Right ventricle myocardium inferior (tissue), 1 donor: Measurements from ENCODE around the gene EYA2. TPM values are rescaled to one million over a fixed set of nuclear protein-coding genes. Genes with fewer than 3 reads are reported as not detected.
A peak's percentile ranks its signal among the peaks of the same experiment; 100 is the strongest.

Source experiments
- ATAC-seq: fragments of 200-7000 bp; cut with Tn5 transposase; one replicate; pipeline ENCODE4 v1.9.1; 2020; ENCODE audit warnings: mild to moderate bottlenecking, moderate library complexity
- DNase-seq: peaks from one replicate; pipeline ENCODE4 v3.0.0; 2021; ENCODE audit errors: missing footprints
- intact Hi-C: fragments of 100-400 bp; cut with DNase I; formaldehyde crosslinking; loops from one replicate; pipeline ENCODE4 v1.11.0; 2022
- total RNA-seq: library from RNA; stranded (reverse); fragmentation: NEBNext Ultra II Directional; extraction: Animal tissue kit (Norgen Biotek cat#: 25700); gene quantifications from one replicate; pipeline ENCODE4 v1.2.1, GENCODE V29; 2021
- donor health status: DM: no; HTN: yes; CAD: no; lungs with severe emphysema.

Gene EYA2
- total RNA-seq, 1 donor from 2014 or later: 1.5 TPM

GRCh38 chr20:47106786-47107185 is 212.1 kb downstream of the EYA2 start:
- DNase-seq: no peak
- no peak for ATAC-seq
- intact Hi-C loops: no loop called here

GRCh38 chr20:47108994-47109393 is 214.4 kb downstream of the EYA2 start:
- DNase-seq (no peak), ATAC-seq (no peak)
- intact Hi-C loops: no loop called here

- intact Hi-C loops: no loop called here
- ATAC-seq: no peak
- no peak for DNase-seq
Observed at GRCh38 chr20:47110819-47111218, 216.2 kb downstream of the EYA2 start.

- intact Hi-C loops: no loop called here
- ATAC-seq (no peak), DNase-seq (no peak)
Observed at GRCh38 chr20:47111576-47111975, 216.9 kb downstream of the EYA2 start.

- intact Hi-C loops: no loop called here
- ATAC-seq (no peak), DNase-seq (no peak)
Observed at GRCh38 chr20:47113362-47114109, 218.9 kb downstream of the EYA2 start.

- no peak for DNase-seq
- ATAC-seq: no peak
- intact Hi-C loops: no loop called here
Observed at GRCh38 chr20:47115694-47116093, 221.1 kb downstream of the EYA2 start.

GRCh38 chr20:47117371-47117770 is 222.7 kb downstream of the EYA2 start:
- intact Hi-C loops: no loop called here
- DNase-seq (no peak), ATAC-seq (no peak)

GRCh38 chr20:47117773-47118172 is 223.1 kb downstream of the EYA2 start:
- ATAC-seq (no peak), DNase-seq (no peak)
- intact Hi-C loops: no loop called here

GRCh38 chr20:47118206-47118605 is 223.6 kb downstream of the EYA2 start:
- intact Hi-C loops: no loop called here
- ATAC-seq: no peak
- DNase-seq: no peak

GRCh38 chr20:47118641-47119040 is 224.0 kb downstream of the EYA2 start:
- DNase-seq (no peak), ATAC-seq (peak; percentile 12)
- intact Hi-C loops: no loop called here

GRCh38 chr20:47120346-47120936 is 225.8 kb downstream of the EYA2 start:
- intact Hi-C loops: no loop called here
- no peak for ATAC-seq
- no peak for DNase-seq

- DNase-seq: no peak
- ATAC-seq: no peak
- intact Hi-C loops: no loop called here
Observed at GRCh38 chr20:47122560-47122959, 227.9 kb downstream of the EYA2 start.

GRCh38 chr20:47124181-47124717 is 229.6 kb downstream of the EYA2 start:
- ATAC-seq: peak; percentile 31
- DNase-seq: no peak
- intact Hi-C loops: no loop called here

GRCh38 chr20:47125508-47125757 is 230.8 kb downstream of the EYA2 start:
- DNase-seq (no peak), ATAC-seq (peak; percentile 62)
- intact Hi-C loops: no loop called here

GRCh38 chr20:47125758-47126591 is 231.3 kb downstream of the EYA2 start:
- intact Hi-C loops: no loop called here
- ATAC-seq: peak; percentile 56
- DNase-seq: no peak

- no peak for ATAC-seq
- DNase-seq: no peak
- intact Hi-C loops: no loop called here
Observed at GRCh38 chr20:47126709-47127108, 232.1 kb downstream of the EYA2 start.

GRCh38 chr20:47127546-47127945 is 232.9 kb downstream of the EYA2 start:
- DNase-seq (no peak), ATAC-seq (no peak)
- intact Hi-C loops: no loop called here

GRCh38 chr20:47127999-47128398 is 233.4 kb downstream of the EYA2 start:
- intact Hi-C loops: no loop called here
- ATAC-seq (no peak), DNase-seq (no peak)

- ATAC-seq (no peak), DNase-seq (no peak)
- intact Hi-C loops: no loop called here
Observed at GRCh38 chr20:47129306-47129705, 234.7 kb downstream of the EYA2 start.
